HEK293 (cell line): Measurements from ENCODE around the gene MOGAT2.

Experiments
- SETDB1 ChIP-seq: IDR thresholded peaks from one replicate; pipeline ENCODE4 v1.6.1; 2017; ENCODE audit warnings: mild to moderate bottlenecking, low read length, moderate library complexity, mixed read lengths; ENCODE audit not compliant: insufficient read length
- ZNF362 ChIP-seq: fragments of 450-650 bp; formaldehyde crosslinking; IDR thresholded peaks from 2 replicates; pipeline ENCODE4 v1.5.1; 2016; ENCODE audit warnings: missing biosample characterization, missing genetic modification characterization
- TF ChIP-seq, protein P1 (sequence below): fragments of 450-650 bp; formaldehyde crosslinking; IDR thresholded peaks from 2 replicates; pipeline ENCODE4 v1.5.1; 2016; ENCODE audit warnings: missing biosample characterization, missing genetic modification characterization

DNA sequence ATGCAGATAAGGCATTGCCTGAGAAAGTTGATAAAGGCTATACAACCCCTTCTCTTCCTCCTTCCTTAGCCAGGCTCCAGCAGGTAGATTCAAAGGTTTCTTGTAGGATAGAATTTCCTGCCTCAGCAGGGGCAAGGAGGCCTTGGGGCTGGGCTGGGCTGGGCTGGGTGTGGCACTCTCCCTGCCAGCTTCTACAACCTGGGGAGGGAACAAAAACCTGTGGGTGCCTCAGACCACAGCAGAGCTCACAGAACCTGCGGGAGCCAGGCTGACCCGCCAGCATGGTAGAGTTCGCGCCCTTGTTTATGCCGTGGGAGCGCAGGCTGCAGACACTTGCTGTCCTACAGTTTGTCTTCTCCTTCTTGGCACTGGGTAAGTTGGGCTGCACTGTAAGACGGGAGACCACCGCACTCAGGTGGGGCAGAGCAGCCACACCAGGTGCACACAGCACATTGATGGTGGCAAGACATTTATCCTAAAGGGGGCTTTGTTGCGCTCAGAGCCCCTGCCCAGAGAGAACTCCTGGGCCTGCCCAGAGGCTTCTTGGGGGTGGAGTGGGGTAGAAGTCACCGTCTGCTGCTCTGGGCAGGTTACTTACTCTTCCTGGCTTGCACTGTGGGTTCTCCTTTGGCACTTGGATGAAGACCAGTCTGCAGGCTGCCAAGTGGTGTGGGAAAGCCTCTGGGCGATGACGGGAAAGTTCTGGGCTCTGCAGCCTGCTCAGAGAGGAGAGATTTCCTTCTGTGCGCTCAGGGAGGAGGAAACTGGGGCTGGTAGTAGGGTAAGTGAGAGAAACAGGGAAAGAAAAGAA lies at the start of gene MOGAT2:
- TF ChIP-seq SETDB1 (no peak), ZNF362 (tag by site-specific recombination) (no peak)
- TF ChIP-seq, protein P1, sequence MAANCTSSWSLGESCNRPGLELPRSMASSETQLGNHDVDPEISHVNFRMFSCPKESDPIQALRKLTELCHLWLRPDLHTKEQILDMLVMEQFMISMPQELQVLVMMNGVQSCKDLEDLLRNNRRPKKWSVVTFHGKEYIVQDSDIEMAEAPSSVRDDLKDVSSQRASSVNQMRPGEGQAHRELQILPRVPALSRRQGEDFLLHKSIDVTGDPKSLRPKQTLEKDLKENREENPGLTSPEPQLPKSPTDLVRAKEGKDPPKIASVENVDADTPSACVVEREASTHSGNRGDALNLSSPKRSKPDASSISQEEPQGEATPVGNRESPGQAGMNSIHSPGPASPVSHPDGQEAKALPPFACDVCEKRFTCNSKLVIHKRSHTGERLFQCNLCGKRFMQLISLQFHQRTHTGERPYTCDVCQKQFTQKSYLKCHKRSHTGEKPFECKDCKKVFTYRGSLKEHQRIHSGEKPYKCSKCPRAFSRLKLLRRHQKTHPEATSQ (tag by site-specific recombination): no peak
